ENCODE measurements around the gene SLC25A6.

DNA sequence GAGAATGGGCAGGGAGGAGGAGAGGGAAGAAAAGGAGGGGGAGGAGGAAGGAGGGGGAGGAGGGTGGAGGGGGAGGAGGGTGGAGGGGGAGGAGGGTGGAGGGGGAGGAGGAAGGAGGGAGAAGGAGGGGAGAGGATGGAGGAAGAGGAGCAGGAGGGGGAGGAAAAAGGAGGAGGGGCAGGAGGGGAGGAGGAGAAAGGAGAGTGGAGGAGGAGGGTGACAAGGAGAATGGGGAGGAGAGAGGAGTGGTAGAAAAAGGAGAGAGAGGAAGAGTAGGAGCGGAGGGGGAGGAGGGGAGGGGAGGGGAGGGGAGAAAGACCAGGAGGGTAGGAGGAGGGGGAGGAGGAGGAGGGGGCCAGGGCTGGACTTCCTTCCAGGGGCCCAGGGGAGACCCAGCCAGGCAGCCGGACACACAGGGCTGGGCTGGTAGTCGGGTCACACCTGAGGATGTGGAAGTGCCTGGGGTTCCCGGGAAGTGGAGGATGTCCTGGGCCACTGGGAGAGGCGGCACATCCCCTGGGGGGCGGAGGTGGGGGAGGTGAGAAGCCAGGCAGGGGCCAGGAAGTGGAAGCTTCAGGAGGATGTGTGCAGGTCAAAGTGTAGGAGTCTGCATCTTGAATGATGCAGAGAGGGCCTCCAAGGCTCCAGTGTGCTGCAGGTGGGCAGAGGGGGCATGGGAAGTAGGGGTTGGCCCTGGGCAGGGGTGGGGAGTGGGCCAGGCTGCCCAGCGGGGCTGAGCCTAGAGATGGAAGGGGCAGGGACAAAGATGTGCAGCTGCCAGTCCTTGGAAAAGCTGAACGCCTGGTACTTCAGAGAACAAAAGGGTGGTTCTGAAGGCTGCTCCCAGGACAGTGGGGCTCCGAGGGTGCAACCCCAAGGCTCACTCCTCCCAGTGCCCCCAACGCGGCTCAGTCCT is 36.5 kb downstream of the SLC25A6 start:
- TF ChIP-seq, protein P1, sequence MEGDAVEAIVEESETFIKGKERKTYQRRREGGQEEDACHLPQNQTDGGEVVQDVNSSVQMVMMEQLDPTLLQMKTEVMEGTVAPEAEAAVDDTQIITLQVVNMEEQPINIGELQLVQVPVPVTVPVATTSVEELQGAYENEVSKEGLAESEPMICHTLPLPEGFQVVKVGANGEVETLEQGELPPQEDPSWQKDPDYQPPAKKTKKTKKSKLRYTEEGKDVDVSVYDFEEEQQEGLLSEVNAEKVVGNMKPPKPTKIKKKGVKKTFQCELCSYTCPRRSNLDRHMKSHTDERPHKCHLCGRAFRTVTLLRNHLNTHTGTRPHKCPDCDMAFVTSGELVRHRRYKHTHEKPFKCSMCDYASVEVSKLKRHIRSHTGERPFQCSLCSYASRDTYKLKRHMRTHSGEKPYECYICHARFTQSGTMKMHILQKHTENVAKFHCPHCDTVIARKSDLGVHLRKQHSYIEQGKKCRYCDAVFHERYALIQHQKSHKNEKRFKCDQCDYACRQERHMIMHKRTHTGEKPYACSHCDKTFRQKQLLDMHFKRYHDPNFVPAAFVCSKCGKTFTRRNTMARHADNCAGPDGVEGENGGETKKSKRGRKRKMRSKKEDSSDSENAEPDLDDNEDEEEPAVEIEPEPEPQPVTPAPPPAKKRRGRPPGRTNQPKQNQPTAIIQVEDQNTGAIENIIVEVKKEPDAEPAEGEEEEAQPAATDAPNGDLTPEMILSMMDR (IDR thresholded peaks at IDR 0.05 in 2 of 3, conservative IDR thresholded peaks at IDR 0.05 in 1 of 3; ENCODE audit: insufficient read depth in 2 of 3, low read depth in 1 of 3, low read length in 3 of 3) = no peak
- TF ChIP-seq ZFP30 (CRISPR knock-in tag; IDR thresholded peaks at IDR 0.05; ENCODE audit: borderline replicate concordance) (no peak), ZNF780A (CRISPR knock-in tag; IDR thresholded peaks at IDR 0.05) (no peak), EGR1 (conservative IDR thresholded peaks at IDR 0.05) (no peak), EZH2 (IDR thresholded peaks at IDR 0.05; ENCODE audit: borderline replicate concordance, low read depth, low read length) (no peak), PHF20 (IDR thresholded peaks at IDR 0.05; ENCODE audit: partially characterized antibody) (no peak), PTBP1 (IDR thresholded peaks at IDR 0.05; ENCODE audit: low read depth, low read length) (no peak), TAF1 (IDR thresholded peaks at IDR 0.05; ENCODE audit: control insufficient read depth, extremely low read depth, insufficient read depth, low read length, severe bottlenecking) (no peak), MXI1 (IDR thresholded peaks at IDR 0.05; ENCODE audit: low read depth, low read length) (no peak)
- TF ChIP-seq, protein P2, sequence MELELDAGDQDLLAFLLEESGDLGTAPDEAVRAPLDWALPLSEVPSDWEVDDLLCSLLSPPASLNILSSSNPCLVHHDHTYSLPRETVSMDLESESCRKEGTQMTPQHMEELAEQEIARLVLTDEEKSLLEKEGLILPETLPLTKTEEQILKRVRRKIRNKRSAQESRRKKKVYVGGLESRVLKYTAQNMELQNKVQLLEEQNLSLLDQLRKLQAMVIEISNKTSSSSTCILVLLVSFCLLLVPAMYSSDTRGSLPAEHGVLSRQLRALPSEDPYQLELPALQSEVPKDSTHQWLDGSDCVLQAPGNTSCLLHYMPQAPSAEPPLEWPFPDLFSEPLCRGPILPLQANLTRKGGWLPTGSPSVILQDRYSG (tag; conservative IDR thresholded peaks at IDR 0.05; ENCODE audit: low read depth) = no peak

Measured in K562 (cell line).